Measurements from ENCODE around the gene ZNF594.
"Not testable (repeated sequence)": the region's sequence is repeated elsewhere in the genome, so short reads cannot be mapped to it uniquely, and the experiment has no call there.

Gene ZNF594

GRCh38 chr17:5137511-5138197 lies 54.0 kb downstream of the ZNF594 start:
- DNase-seq, result not testable (repeated sequence)

DNA sequence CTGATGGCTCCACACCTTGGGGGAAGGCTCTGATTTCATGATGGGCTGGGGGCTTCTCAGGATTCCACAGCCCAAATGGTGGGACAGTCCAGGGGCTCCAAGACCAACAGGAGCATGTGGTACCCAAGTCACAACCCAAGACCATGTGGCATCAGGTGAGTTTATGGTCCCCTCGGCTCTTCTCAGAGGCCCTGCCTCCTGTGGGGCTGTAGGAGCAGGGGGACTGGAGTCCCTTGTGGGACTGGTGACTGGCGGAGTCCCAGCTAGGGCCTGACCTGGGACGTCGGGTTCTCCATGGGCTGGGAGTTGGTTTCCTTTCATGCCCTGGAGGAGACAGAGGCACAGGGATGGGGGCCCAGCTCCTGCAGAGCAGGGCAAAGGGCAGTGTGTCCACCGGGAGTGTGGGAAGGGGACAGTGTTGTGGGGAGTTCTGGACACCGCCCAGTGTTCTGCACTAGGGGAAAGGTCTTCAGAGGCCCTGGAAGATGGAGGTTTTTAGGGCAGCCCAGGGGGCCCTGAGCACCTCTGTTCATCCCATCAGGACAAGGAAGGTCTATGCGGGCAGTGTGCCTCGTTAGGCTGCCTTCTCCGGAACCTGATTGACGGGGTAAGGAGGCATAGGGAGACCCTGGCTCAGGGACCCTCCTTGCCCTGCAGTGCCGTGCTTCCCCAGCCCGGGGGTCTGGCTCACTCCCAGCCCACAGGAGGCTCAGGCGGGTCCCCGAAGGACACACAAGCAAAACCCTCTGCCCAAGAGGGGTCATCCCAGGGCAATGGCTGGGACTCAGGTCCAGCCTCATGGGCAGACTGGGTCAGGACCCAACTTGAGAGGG lies 54.9 kb downstream of the ZNF594 start:
- not testable (repeated sequence) for DNase-seq

- DNase-seq, result no peak
These were observed 55.7 kb downstream of the ZNF594 start for GRCh38 chr17:5135726-5136579.

DNA sequence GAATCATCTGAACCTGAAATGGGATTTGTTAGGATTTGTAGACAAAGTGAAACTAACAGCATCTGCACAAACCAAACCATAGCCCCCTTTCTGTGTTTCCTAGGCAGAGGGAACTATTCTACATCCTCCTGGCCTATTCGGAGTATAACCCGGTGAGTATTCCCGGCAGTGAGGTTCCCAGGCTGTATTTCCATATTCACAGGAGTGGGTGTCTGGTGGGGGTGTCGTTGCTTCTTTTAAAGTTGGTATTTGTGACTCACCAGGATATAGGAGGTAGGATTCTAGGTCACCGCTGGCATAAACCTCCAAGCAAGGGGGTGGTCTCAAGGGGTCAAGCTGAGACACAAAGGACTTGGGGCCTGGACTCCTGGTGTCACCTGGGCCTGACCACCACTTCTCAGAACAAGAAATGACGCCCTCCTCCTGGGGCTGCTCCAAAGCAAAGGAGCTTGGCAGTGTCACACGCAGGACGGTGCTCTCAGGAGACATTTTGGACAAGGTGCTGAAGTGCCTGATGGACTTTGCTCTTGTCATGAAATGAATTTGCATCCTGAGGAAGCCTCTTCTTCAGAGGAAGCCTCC lies 56.4 kb downstream of the ZNF594 start:
- DNase-seq, result peak in 11 of 56 donors; percentile 1 to 50 (median 18)

DNA sequence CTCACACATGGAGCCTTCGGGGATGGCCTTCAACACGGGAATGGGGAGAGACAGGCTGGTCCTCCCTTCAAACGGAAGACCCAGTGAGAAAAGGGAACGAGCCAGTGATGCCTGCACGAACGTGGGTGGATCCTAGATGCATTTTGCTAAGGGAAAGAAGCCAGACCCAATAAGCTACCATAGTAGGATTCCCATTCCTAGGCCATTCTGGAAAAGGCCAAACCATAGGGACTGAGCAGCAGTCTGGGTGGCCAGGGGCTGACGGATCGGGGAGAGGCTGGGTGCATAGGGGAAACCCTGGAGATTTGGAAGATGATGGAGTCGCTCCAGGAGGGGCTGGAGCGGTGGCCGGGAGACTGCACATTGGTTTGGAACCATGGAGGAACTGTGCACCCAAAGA lies 57.1 kb downstream of the ZNF594 start:
- DNase-seq, result not testable (repeated sequence)

GRCh38 chr17:5133961-5134360 lies 57.7 kb downstream of the ZNF594 start:
- not testable (repeated sequence) for DNase-seq

DNA sequence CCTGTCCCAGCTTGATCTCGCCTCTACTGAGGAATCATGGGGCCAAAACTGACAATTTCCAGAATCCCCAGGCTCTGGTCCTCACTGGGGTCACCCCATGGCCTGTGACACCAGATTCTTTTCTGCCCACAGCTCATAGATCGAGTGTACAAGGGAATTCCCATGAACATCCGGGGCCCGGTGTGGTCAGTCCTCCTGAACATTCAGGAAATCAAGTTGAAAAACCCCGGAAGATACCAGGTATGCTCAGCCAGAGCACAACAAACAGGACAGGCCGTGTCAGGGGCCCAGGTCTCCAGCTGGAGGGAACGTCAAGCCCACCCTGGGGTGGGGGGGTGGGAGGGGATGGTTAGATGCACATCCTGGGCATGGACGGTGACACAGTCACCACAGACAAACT lies 58.4 kb downstream of the ZNF594 start:
- no peak for DNase-seq

GRCh38 chr17:5132503-5133225 lies 59.0 kb downstream of the ZNF594 start:
- not testable (repeated sequence) for DNase-seq

GRCh38 chr17:5131799-5132502 lies 59.7 kb downstream of the ZNF594 start:
- not testable (repeated sequence) for DNase-seq

- DNase-seq, result no peak
These were observed 60.4 kb downstream of the ZNF594 start for GRCh38 chr17:5131146-5131715.

- not testable (repeated sequence) for DNase-seq
These were observed 61.0 kb downstream of the ZNF594 start for GRCh38 chr17:5130687-5131086.

DNA sequence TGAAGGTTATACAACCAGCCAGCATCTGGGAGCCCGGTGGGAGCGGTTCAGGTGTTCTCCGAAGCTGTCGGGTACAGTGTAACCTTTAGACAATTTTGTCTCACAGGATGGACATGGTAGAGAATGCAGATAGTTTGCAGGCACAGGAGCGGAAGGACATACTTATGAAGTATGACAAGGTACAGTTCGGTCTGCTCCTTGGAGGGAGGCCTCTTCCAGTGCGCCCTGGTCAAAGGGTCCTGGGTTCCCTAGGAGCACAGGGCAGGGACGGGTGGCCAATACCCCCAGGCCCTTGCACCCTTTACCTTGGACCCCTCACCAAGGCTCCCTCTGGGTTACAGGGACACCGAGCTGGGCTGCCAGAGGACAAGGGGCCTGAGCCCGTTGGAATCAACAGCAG lies 61.4 kb downstream of the ZNF594 start:
- not testable (repeated sequence) for DNase-seq

DNA sequence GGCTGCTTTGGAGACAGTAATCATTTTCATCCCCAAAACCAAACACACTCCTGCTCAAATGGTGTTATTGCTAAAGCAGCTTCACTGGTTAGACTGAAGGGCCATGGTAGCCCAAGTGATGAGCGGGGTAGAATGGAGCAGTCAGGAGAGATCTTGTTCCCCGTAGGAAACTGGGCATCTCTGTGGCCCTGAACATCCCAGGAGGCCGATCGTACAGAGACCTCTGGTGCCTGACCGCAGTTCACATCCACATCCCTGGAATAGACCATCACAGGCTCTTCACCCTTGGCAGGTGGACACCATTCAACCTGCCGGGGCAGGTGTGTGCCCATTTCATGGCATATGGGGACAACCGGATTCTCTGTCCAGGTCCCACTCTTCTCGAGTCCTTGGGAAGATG lies 61.9 kb downstream of the ZNF594 start:
- not testable (repeated sequence) for DNase-seq

Measured in nucleus accumbens (tissue), 56 donors.